ENCODE data around the gene ETV5.

The ETV5 gene

DNA sequence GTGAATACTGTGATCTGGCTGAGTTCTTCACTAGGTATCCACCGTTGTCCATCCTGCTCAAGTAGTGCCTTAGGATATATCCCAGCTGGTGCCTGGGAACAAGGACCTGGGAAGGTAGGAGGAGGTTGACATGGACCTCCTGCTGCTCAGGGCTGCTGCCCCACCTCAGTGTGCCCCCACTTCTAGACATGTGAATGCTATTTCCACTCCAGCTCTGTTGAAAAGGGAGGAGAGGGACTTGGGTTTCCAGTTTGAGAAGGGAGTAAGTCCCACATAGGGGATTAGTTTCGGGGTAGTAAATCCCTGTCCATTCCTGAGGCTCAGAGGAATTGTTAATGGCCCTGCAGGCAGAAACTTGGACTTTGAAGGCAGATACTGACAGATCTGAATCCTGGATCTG, 32.9 kb upstream of the ETV5 start:
- no peaks in the 10 kb centered on the region for H3K36me3 ChIP-seq (ENCODE audit: control insufficient read depth, insufficient read depth, low read length)
- no peak overlapping the region for H3K9ac ChIP-seq (ENCODE audit: low read depth, low read length)
- no peaks in the 10 kb centered on the region for H3K4me1 ChIP-seq (ENCODE audit: control insufficient read depth, insufficient read depth, low read length)
- no peaks in the 10 kb centered on the region for H3K9me3 ChIP-seq (ENCODE audit: control insufficient read depth, insufficient read depth, low read length)
- H3K4me3 ChIP-seq (ENCODE audit: low read depth, low read length): no peak overlapping the region
- peaks cover 7% of the 10 kb centered on the region for H3K27me3 ChIP-seq (ENCODE audit: control insufficient read depth, insufficient read depth, low read length)

DNA sequence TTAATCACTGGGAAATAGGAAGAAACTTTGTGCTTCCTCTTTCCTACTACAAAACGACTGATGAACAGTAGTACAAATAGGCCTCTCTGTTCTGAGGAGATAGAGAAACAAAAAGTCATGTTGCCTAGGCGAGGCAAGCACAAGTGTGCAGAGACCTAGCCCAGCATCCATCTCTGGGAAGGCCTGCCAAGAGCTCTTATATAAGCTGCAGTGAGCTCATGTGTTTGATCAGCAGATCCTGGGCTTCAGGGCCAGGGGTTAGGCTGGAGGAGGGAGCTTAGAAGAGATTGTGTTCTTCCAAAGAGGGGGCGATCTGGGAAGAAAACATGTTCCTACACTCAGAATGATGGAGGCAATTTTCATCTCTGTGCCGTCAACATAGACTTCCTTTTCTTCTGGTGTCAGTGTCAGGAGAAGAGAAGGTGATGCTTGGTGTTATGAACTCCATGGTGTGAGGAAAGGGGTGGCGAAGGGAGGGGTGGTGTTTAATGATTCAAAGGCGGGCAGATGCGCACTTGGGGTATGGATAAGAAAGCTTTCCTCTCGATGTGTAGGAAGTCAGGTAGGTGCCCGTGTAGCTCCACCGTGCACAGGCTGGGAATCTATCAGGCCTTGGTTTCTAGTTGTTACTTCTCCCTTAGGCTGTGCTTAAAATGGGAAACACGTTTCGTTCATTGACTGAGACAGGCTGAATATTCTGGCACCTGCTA, 29.5 kb upstream of the ETV5 start:
- Histone ChIP-seq H3K4me1 (ENCODE audit: control insufficient read depth, insufficient read depth, low read length) (no peaks in the 10 kb centered on the region), H3K4me3 (ENCODE audit: low read depth, low read length) (no peak overlapping the region), H3K27me3 (ENCODE audit: control insufficient read depth, insufficient read depth, low read length) (peaks cover 18% of the 10 kb centered on the region), H3K9ac (ENCODE audit: low read depth, low read length) (no peak overlapping the region), H3K36me3 (ENCODE audit: control insufficient read depth, insufficient read depth, low read length) (no peaks in the 10 kb centered on the region), H3K9me3 (ENCODE audit: control insufficient read depth, insufficient read depth, low read length) (no peaks in the 10 kb centered on the region)

DNA sequence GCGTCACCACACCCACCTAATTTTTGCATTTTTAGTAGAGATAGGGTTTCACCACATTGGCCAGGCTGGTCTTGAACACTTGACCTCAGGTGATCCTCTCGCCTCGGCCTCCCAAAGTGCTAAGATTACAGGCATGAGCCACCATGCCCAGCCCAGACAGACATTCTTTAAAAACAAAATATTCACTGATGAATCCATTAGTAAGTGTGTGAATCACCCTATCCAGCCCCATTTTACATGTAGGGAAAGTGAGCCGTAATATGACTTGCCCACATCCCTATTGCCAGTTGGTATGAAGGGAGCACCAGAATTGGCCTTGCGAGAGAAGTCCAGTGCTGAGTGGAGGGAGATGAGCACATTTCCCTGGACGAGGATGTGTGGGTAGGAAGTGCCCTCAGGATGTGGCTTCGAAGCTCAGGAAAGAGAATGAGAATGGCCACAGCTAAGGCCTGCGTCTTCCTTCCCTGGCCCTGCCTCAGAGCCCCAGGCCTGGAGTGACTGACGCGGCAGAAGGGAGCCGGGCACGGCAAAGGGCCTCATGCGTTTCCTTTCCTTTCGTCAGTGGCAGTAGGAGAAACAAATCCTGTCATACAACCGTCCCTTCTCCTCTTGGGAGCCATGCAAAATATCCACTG, 28.3 kb upstream of the ETV5 start:
- Histone ChIP-seq H3K9ac (ENCODE audit: low read depth, low read length) (no peak overlapping the region), H3K4me1 (ENCODE audit: control insufficient read depth, insufficient read depth, low read length) (no peaks in the 10 kb centered on the region), H3K27me3 (ENCODE audit: control insufficient read depth, insufficient read depth, low read length) (peaks cover 21% of the 10 kb centered on the region), H3K36me3 (ENCODE audit: control insufficient read depth, insufficient read depth, low read length) (no peaks in the 10 kb centered on the region), H3K4me3 (ENCODE audit: low read depth, low read length) (no peak overlapping the region), H3K9me3 (ENCODE audit: control insufficient read depth, insufficient read depth, low read length) (no peaks in the 10 kb centered on the region)

DNA sequence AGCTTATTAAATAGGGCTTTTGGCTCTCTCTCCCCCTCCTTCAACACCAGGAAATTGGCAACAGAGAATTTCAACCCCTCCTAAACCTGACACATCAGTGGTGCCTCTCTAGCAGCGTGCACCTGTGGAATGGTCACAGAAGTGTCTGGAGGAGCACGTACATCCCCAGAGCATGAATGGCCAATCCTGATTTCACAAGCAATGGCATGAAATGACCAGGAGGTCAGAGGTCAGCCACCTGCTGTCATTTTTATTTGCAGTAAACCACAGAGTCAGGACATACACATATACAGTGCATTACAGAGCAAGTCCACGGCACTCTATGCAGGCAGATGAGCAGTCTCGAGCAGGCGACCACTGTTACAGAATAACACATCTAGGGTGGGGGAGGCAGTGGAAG, 25.1 kb upstream of the ETV5 start:
- Histone ChIP-seq H3K4me3 (ENCODE audit: low read depth, low read length) (no peak overlapping the region), H3K9ac (ENCODE audit: low read depth, low read length) (no peak overlapping the region), H3K36me3 (ENCODE audit: control insufficient read depth, insufficient read depth, low read length) (no peaks in the 10 kb centered on the region), H3K27me3 (ENCODE audit: control insufficient read depth, insufficient read depth, low read length) (peaks cover 34% of the 10 kb centered on the region), H3K9me3 (ENCODE audit: control insufficient read depth, insufficient read depth, low read length) (no peaks in the 10 kb centered on the region), H3K4me1 (ENCODE audit: control insufficient read depth, insufficient read depth, low read length) (no peaks in the 10 kb centered on the region)

DNA sequence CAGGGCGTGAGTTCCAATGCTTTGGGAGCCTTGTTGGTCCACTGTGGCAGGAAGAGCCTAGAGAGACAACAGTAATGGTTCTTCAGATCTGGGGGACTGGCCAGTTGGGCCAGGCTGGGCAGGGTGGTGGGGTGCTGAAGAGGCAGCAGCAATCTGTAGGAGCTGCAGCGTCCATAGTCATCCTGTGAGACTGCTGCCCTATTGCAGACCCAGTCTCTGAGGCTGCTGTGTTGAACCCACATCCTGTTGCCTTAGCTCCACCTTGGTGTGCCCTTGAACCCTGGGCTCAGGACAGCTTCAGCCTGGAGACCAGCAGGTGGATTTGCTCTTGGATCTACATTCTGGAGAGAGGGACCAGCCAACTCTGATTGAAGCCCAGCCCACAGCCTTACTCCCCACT, 23.6 kb upstream of the ETV5 start:
- no peaks in the 10 kb centered on the region for H3K36me3 ChIP-seq (ENCODE audit: control insufficient read depth, insufficient read depth, low read length)
- H3K9me3 ChIP-seq (ENCODE audit: control insufficient read depth, insufficient read depth, low read length): no peaks in the 10 kb centered on the region
- H3K4me3 ChIP-seq (ENCODE audit: low read depth, low read length): no peak overlapping the region
- H3K4me1 ChIP-seq (ENCODE audit: control insufficient read depth, insufficient read depth, low read length): peaks cover 5% of the 10 kb centered on the region
- no peak overlapping the region for H3K9ac ChIP-seq (ENCODE audit: low read depth, low read length)
- H3K27me3 ChIP-seq (ENCODE audit: control insufficient read depth, insufficient read depth, low read length): peaks cover 34% of the 10 kb centered on the region

DNA sequence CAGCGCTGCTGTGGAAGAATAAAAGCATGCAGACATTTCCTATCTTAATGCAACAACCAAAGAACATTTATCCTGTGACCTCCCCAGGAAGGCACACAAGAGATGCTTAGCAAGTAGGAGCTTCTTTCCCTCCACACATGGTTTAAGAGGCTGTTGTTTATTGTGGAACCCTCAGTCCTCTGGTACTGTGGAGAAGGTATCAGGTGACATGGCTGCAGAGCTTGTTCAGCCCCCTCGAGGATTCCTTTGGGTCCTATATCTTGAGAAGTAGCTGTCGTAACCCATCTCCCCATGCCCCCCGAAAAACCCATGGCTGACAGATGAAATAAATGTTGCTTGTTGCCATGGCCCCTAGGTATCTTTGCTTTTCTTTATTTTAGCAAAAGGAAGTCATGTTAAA, 20.3 kb upstream of the ETV5 start:
- Histone ChIP-seq H3K9me3 (ENCODE audit: control insufficient read depth, insufficient read depth, low read length) (no peaks in the 10 kb centered on the region), H3K36me3 (ENCODE audit: control insufficient read depth, insufficient read depth, low read length) (no peaks in the 10 kb centered on the region), H3K4me1 (ENCODE audit: control insufficient read depth, insufficient read depth, low read length) (peaks cover 5% of the 10 kb centered on the region), H3K9ac (ENCODE audit: low read depth, low read length) (no peak overlapping the region), H3K4me3 (ENCODE audit: low read depth, low read length) (no peak overlapping the region), H3K27me3 (ENCODE audit: control insufficient read depth, insufficient read depth, low read length) (peaks cover 25% of the 10 kb centered on the region)

DNA sequence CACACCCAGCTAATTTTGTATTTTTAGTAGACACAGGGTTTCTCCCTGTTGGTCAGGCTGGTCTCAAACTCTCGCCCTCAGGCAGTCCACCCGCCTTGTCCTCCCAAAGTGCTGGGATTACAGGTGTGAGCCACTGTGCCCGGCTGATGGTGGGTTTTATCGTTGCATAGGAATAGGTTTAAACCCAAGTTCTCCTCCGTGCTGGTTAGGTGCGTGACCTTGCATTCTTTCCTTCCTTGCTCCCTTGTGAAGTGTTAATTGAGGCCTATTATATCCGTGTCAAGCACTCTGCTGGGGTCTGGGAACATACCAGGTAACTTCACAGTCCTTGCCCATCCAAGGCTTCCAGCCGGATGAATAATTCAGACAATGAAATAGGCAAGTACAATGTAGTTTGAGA, 19.3 kb upstream of the ETV5 start:
- no peaks in the 10 kb centered on the region for H3K36me3 ChIP-seq (ENCODE audit: control insufficient read depth, insufficient read depth, low read length)
- H3K9ac ChIP-seq (ENCODE audit: low read depth, low read length): no peak overlapping the region
- peaks cover 5% of the 10 kb centered on the region for H3K4me1 ChIP-seq (ENCODE audit: control insufficient read depth, insufficient read depth, low read length)
- no peak overlapping the region for H3K4me3 ChIP-seq (ENCODE audit: low read depth, low read length)
- no peaks in the 10 kb centered on the region for H3K9me3 ChIP-seq (ENCODE audit: control insufficient read depth, insufficient read depth, low read length)
- H3K27me3 ChIP-seq (ENCODE audit: control insufficient read depth, insufficient read depth, low read length): peaks cover 25% of the 10 kb centered on the region

DNA sequence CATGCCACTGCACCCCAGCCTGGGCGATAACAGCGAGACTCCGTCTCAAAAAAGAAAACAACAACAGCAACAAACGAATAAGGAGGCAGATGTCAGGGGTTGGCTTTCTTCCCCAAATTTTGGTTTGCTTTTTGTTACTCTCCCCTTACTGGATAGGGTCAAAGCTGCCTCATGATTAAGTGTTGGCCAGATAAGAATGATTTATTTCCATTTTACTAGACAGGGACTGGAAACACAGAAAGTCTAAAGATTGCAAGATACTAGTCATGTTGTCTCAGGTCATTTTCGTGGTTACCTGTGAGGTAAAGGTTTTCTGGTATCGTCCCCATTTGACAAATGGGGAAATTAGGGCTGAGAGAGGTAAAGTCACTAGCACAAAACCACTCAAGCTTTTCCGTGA, 18.6 kb upstream of the ETV5 start:
- Histone ChIP-seq H3K9ac (ENCODE audit: low read depth, low read length) (no peak overlapping the region), H3K36me3 (ENCODE audit: control insufficient read depth, insufficient read depth, low read length) (no peaks in the 10 kb centered on the region), H3K9me3 (ENCODE audit: control insufficient read depth, insufficient read depth, low read length) (no peaks in the 10 kb centered on the region), H3K4me3 (ENCODE audit: low read depth, low read length) (no peak overlapping the region), H3K27me3 (ENCODE audit: control insufficient read depth, insufficient read depth, low read length) (peaks cover 25% of the 10 kb centered on the region), H3K4me1 (ENCODE audit: control insufficient read depth, insufficient read depth, low read length) (peaks cover 5% of the 10 kb centered on the region)

DNA sequence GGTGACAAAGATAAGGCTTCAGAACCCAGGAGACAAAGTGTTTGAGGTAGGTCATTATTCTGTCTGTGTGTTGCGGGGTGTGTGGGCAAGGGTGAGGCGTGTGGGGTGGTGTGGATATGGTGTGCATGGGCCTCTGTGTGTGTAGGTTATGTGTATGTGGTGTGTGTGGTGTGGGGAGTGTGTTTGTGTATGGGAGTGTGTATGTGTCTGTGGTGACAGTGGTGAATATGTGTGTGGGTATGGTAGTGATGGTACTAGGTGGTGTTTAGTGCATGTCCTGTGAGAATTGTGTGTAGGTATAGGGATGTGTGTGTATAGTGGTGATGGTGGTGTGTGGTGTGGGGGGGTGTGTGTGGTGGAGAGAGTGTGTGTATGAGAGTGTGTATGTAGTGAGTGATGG, 16.2 kb upstream of the ETV5 start:
- no peak overlapping the region for H3K9ac ChIP-seq (ENCODE audit: low read depth, low read length)
- H3K36me3 ChIP-seq (ENCODE audit: control insufficient read depth, insufficient read depth, low read length): no peaks in the 10 kb centered on the region
- H3K9me3 ChIP-seq (ENCODE audit: control insufficient read depth, insufficient read depth, low read length): no peaks in the 10 kb centered on the region
- H3K27me3 ChIP-seq (ENCODE audit: control insufficient read depth, insufficient read depth, low read length): peaks cover 24% of the 10 kb centered on the region
- peaks cover 10% of the 10 kb centered on the region for H3K4me1 ChIP-seq (ENCODE audit: control insufficient read depth, insufficient read depth, low read length)
- no peak overlapping the region for H3K4me3 ChIP-seq (ENCODE audit: low read depth, low read length)

DNA sequence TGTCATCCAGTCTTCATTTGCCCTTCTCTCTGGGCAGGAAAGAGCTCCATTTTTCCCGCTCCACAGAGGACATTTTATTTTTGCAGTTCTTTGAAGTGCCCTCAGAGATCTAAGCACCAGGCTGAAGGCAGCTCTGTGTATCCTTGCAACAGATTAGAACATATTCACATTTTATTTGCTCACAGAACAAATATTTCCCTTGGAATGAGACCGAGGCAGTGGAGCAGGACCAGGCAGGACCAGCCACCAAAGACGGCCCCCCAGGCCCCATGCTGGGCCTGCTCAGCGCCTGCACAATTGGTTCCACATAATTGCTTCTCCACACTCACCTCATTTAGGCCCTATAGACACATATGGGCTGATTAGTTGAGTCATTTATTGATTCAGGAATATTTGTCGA, 15.7 kb upstream of the ETV5 start:
- Histone ChIP-seq H3K9ac (ENCODE audit: low read depth, low read length) (no peak overlapping the region), H3K9me3 (ENCODE audit: control insufficient read depth, insufficient read depth, low read length) (no peaks in the 10 kb centered on the region), H3K36me3 (ENCODE audit: control insufficient read depth, insufficient read depth, low read length) (no peaks in the 10 kb centered on the region), H3K4me1 (ENCODE audit: control insufficient read depth, insufficient read depth, low read length) (peaks cover 13% of the 10 kb centered on the region), H3K4me3 (ENCODE audit: low read depth, low read length) (no peak overlapping the region), H3K27me3 (ENCODE audit: control insufficient read depth, insufficient read depth, low read length) (peaks cover 29% of the 10 kb centered on the region)

DNA sequence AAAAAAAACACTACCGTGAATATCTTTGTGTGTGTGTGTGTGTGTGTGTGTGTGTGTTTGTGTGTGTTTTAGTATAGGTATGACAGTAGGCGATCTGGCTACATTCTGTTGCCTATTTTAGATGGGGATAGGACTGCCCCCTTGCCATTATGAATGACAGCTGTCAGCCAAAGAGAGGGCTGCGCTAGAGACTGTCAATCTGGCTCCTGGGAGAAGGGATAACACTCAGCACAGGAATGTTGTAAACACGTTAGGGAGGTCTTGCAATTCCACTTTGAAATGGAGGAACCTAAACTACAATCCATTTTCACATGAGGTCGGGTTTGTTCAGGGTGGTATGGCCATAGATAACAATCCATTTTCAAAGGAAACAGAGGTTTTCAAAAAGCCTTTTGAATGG, 14.1 kb upstream of the ETV5 start:
- H3K9me3 ChIP-seq (ENCODE audit: control insufficient read depth, insufficient read depth, low read length): no peaks in the 10 kb centered on the region
- H3K27me3 ChIP-seq (ENCODE audit: control insufficient read depth, insufficient read depth, low read length): peaks cover 42% of the 10 kb centered on the region
- no peak overlapping the region for H3K4me3 ChIP-seq (ENCODE audit: low read depth, low read length)
- no peaks in the 10 kb centered on the region for H3K36me3 ChIP-seq (ENCODE audit: control insufficient read depth, insufficient read depth, low read length)
- H3K9ac ChIP-seq (ENCODE audit: low read depth, low read length): no peak overlapping the region
- peaks cover 12% of the 10 kb centered on the region for H3K4me1 ChIP-seq (ENCODE audit: control insufficient read depth, insufficient read depth, low read length)

DNA sequence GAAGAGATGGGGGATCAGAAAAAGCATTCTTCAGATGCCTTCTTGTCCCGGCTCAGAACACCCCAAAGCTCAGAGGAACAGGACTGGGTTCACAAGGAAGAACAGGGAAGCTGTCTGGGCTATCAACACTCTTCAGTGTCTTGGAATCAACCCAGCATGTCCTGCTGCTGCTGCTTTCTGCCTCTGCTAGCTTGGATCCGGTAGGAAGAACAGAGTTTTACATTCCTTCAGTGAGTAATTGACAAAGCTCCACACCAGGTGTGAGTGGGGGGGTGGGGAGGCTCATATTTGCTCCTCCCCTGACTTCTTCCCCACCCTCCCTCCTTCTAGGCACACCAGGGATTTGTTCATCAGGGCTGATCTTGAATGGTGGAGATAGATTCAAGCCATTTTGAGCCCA, 13.1 kb upstream of the ETV5 start:
- Histone ChIP-seq H3K4me1 (ENCODE audit: control insufficient read depth, insufficient read depth, low read length) (peaks cover 12% of the 10 kb centered on the region), H3K9me3 (ENCODE audit: control insufficient read depth, insufficient read depth, low read length) (no peaks in the 10 kb centered on the region), H3K27me3 (ENCODE audit: control insufficient read depth, insufficient read depth, low read length) (peaks cover 48% of the 10 kb centered on the region), H3K9ac (ENCODE audit: low read depth, low read length) (no peak overlapping the region), H3K4me3 (ENCODE audit: low read depth, low read length) (no peak overlapping the region), H3K36me3 (ENCODE audit: control insufficient read depth, insufficient read depth, low read length) (no peaks in the 10 kb centered on the region)

All from iPS-15b (cell line).